Esophagus muscularis mucosa (tissue), 4 donors: ENCODE results near the gene ZNF57. TPM values are rescaled to one million over a fixed set of nuclear protein-coding genes. Genes with fewer than 3 reads are reported as not detected.
A peak's percentile ranks its signal among the peaks of the same experiment; 100 is the strongest.

ENCODE experiments used
- DNase-seq: peaks from one replicate; pipeline ENCODE4 v3.0.0-alpha.2; 2017; ENCODE audit errors: extremely low spot score
- H3K27ac ChIP-seq, 4 donors: fragments of 200-600 bp; sonication (generic); replicated peaks in 1 of 4; 1 replicate in 3 of 4; 2 replicates in 1 of 4; pipeline ENCODE4 v1.5.1; 2016 to 2019; ENCODE audit warnings: mild to moderate bottlenecking in 1 of 4
- H3K27me3 ChIP-seq, 4 donors: fragments of 200-600 bp; sonication (generic); one replicate each; pipeline versions ENCODE4 v1.5.1 to v1.6.0; 2016 to 2019
- H3K36me3 ChIP-seq, 4 donors: fragments of 200-600 bp; sonication (generic); one replicate each; pipeline ENCODE4 v1.5.1; 2016 to 2019
- H3K4me1 ChIP-seq, 4 donors: fragments of 200-600 bp; sonication (generic); one replicate each; pipeline ENCODE4 v1.5.1; 2016 to 2019
- H3K4me3 ChIP-seq, 4 donors: fragments of 200-600 bp; sonication (generic); 1 replicate in 2 of 4; 2 replicates in 2 of 4; pipeline ENCODE4 v1.5.1; 2016 to 2019; ENCODE audit warnings: mild to moderate bottlenecking in 4 of 4, moderate library complexity in 1 of 4
- H3K9me3 ChIP-seq, 4 donors: fragments of 200-600 bp; sonication (generic); 1 replicate in 3 of 4; 2 replicates in 1 of 4; pipeline ENCODE4 v1.5.1; 2016 to 2019
- CTCF ChIP-seq, 3 experiments: fragments of 200-600 bp in 2 of 3; fragments of 450-650 bp in 1 of 3; sonication (generic) in 2 of 3; IDR thresholded peaks; one replicate each; pipeline ENCODE4 v1.5.1; 2017 to 2019; ENCODE audit warnings: antibody characterized with exemption in 3 of 3, mild to moderate bottlenecking in 2 of 3, moderate library complexity in 1 of 3
- EP300 ChIP-seq: sonication (generic); formaldehyde crosslinking; IDR thresholded peaks from one replicate; pipeline ENCODE4 v1.6.1; 2017; ENCODE audit warnings: antibody characterized with exemption
- POLR2A ChIP-seq: fragments of 450-650 bp; IDR thresholded peaks from one replicate; pipeline ENCODE4 v1.6.1; 2017; ENCODE audit warnings: antibody characterized with exemption, moderate library complexity, mild to moderate bottlenecking, low read depth
- POLR2AphosphoS5 ChIP-seq, 2 donors: sonication (generic); formaldehyde crosslinking; IDR thresholded peaks; one replicate each; pipeline ENCODE4 v1.6.1; 2017; ENCODE audit warnings: antibody characterized with exemption in 2 of 2
- WGBS: methylation state at CpG from one replicate; pipeline ENCODE4 v1.1.5; 2018; 5-methylcytosine and 5-hydroxymethylcytosine counted together
- intact Hi-C: fragments of 100-400 bp; cut with DNase I; formaldehyde crosslinking; loops from one replicate; pipeline ENCODE4 v1.15.1; 2023
- total RNA-seq, 4 donors: library from RNA; depleted of rRNA; stranded (reverse); fragments of >200 nt; gene quantifications; one replicate each; pipeline versions ENCODE4 v1.1.0 to v1.2.1, GENCODE V29; 2016

The ZNF57 gene
- total RNA-seq, 4 donors from 2014 or later, result 2.2 to 3.6 (median 2.3) TPM

DNA sequence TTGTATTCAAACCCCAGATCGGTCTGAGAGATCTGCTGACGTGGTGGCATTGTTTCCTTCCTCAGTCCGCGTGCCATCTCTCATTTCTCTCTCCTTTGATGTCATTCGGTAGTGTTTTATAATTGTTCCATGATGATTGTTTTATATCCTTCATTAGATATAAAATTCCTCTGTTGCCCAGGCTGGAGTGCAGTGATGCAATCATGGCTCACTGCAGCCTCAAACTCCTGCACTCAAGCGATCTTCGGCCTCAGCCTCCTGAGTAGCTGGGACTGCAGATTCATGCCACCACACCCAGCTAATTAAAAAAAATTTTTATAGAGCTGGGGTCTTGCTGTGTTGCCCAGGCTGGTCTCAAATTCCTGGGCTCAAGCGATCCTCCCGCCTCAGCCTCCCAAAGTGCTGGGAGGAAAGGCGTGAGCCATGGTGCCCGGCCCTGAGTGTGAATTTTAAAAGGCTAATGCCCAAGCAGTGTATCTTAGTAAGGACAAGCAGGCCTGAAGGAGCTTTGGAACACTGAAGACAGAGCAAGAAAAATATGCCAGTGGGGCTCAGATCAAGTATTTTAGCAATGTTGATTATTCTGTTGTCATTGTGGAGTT lies 5.3 kb downstream of the ZNF57 start:
- no peak overlapping the region for H3K27ac ChIP-seq
- 91% methylated on average over 11 of the region's 11 CpGs for WGBS
- no peaks in the 10 kb centered on the region for H3K27me3 ChIP-seq
- intact Hi-C loops, result no loop called here
- H3K36me3 ChIP-seq, result no peaks in the 10 kb centered on the region
- no peak overlapping the region for H3K4me3 ChIP-seq
- H3K9me3 ChIP-seq, result no peaks in the 10 kb centered on the region
- DNase-seq, result no peak
- H3K4me1 ChIP-seq, result peaks cover 7 to 19% (median 12%) of the 10 kb centered on the region in 4 donors
- TF ChIP-seq POLR2AphosphoS5 (IDR thresholded peaks at IDR 0.05) (no peak), CTCF (IDR thresholded peaks at IDR 0.05) (no peak), EP300 (no peak), POLR2A (no peak)

- H3K36me3 ChIP-seq, result no peaks in the 10 kb centered on the region
- H3K27me3 ChIP-seq, result no peaks in the 10 kb centered on the region
- no peak for DNase-seq
- H3K9me3 ChIP-seq, result no peaks in the 10 kb centered on the region
- no peak overlapping the region for H3K4me3 ChIP-seq
- 94% methylated on average over 12 of the region's 20 CpGs for WGBS
- intact Hi-C loops, result no loop called here
- H3K27ac ChIP-seq, result no peak overlapping the region
- peaks cover 2 to 12% (median 5%) of the 10 kb centered on the region in 4 donors for H3K4me1 ChIP-seq
- no peak for TF ChIP-seq POLR2A
Measured at GRCh38 chr19:2906631-2907195, 6.0 kb downstream of the ZNF57 start.

- no peak for DNase-seq
- Histone ChIP-seq H3K36me3 (peaks cover 10 to 26% (median 17%) of the 10 kb centered on the region in 4 donors), H3K4me3 (no peak overlapping the region), H3K27ac (no peak overlapping the region), H3K9me3 (no peaks in the 10 kb centered on the region), H3K4me1 (no peaks in the 10 kb centered on the region), H3K27me3 (no peaks in the 10 kb centered on the region)
- intact Hi-C loops, result no loop called here
- 98% methylated on average over 5 of the region's 5 CpGs for WGBS
- no peak for TF ChIP-seq POLR2AphosphoS5 (IDR thresholded peaks at IDR 0.05)
- no peak for TF ChIP-seq CTCF (IDR thresholded peaks at IDR 0.05)
- TF ChIP-seq EP300, result no peak
- no peak for TF ChIP-seq POLR2A
Measured at GRCh38 chr19:2912306-2912705, 11.6 kb downstream of the ZNF57 start.

- Histone ChIP-seq H3K4me1 (no peaks in the 10 kb centered on the region), H3K27me3 (no peaks in the 10 kb centered on the region), H3K27ac (no peak overlapping the region), H3K9me3 (no peaks in the 10 kb centered on the region), H3K36me3 (peaks cover 20 to 51% (median 31%) of the 10 kb centered on the region in 4 donors), H3K4me3 (no peak overlapping the region)
- 97% methylated on average over 16 of the region's 16 CpGs for WGBS
- intact Hi-C loops, result no loop called here
- no peak for DNase-seq
- no peak for TF ChIP-seq EP300
- no peak for TF ChIP-seq CTCF (IDR thresholded peaks at IDR 0.05)
- no peak for TF ChIP-seq POLR2AphosphoS5 (IDR thresholded peaks at IDR 0.05)
- no peak for TF ChIP-seq POLR2A
Measured at GRCh38 chr19:2917275-2918184, 16.8 kb downstream of the ZNF57 start.

GRCh38 chr19:2922987-2923386 lies 22.3 kb downstream of the ZNF57 start:
- Histone ChIP-seq H3K4me3 (no peak overlapping the region), H3K4me1 (peaks cover 0 to 4% (median 0%) of the 10 kb centered on the region in 4 donors), H3K36me3 (peaks cover 2 to 18% (median 7%) of the 10 kb centered on the region in 4 donors), H3K27ac (peak overlapping the region in 1 of 4 donors; percentile 3), H3K27me3 (no peaks in the 10 kb centered on the region), H3K9me3 (no peaks in the 10 kb centered on the region)
- no peak for DNase-seq
- intact Hi-C loops, result no loop called here
- 45% methylated on average over 5 of the region's 5 CpGs for WGBS
- TF ChIP-seq POLR2AphosphoS5 (IDR thresholded peaks at IDR 0.05) (no peak), CTCF (IDR thresholded peaks at IDR 0.05) (no peak), EP300 (no peak), POLR2A (no peak)
